ENCODE results near the gene CNKSR3. TPM values are rescaled to one million over a fixed set of nuclear protein-coding genes. Genes with fewer than 3 reads are reported as not detected.

CNKSR3 gene
- total and polyA plus RNA-seq, 3 experiments from 2014 or later, result 0.50 to 0.62 TPM; not detected in 1

DNA sequence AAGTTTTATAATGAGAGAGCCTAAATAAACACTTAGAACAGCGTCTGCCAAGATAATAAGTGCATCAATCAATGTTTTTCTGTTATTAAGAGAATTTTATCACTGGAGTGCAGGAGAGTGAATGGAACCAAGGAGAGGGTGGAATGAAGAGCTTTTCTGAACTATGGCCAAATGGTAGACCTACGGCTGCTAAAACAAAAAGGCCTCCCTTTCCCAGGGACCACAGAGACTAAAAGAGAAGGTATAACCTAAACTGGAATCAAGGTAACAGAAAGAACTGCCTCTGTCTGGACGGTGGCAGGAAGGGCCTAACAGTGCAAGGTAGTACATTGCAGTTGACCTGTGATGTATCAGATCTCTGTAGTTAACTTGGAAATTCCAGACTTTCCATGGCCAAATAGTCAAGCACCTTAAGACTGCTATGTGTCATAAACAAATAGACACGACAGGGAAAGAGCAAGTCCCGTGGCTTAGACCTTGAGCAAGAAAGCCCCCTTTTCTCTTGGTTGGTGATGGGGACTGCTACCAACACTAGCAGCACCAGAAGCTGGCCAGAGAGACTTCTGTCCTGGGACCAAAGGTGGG is 5.5 kb downstream of the CNKSR3 start:
- H3K4me3 ChIP-seq (ENCODE audit: low read length), result no peak overlapping the region
- no peaks in the 10 kb centered on the region for H3K4me1 ChIP-seq (ENCODE audit: insufficient read depth, low read length)
- no peaks in the 10 kb centered on the region for H3K9me3 ChIP-seq (ENCODE audit: low read length)
- ChIA-PET POLR2A (no interaction called here), CTCF (no interaction called here)
- no peaks in the 10 kb centered on the region for H3K36me3 ChIP-seq (ENCODE audit: insufficient read depth, low read length)
- H3K27me3 ChIP-seq (ENCODE audit: insufficient read depth, low read length, poor library complexity, severe bottlenecking), result no peaks in the 10 kb centered on the region
- H3K36me3 Mint-ChIP-seq, result no peaks in the 10 kb centered on the region
- H3K27me3 Mint-ChIP-seq, result peaks cover 23 to 55% of the 10 kb centered on the region in 2 donors
- no peak overlapping the region for H3K4me3 Mint-ChIP-seq
- no peak overlapping the region for H3K27ac Mint-ChIP-seq
- DNase-seq, result no peak
- no peak overlapping the region for H3K27ac ChIP-seq (ENCODE audit: low read depth, low read length)
- peaks cover 0 to 6% (median 0%) of the 10 kb centered on the region in 5 donors for H3K9me3 Mint-ChIP-seq
- peaks cover 6 to 13% (median 8%) of the 10 kb centered on the region in 3 donors for H3K4me1 Mint-ChIP-seq

DNA sequence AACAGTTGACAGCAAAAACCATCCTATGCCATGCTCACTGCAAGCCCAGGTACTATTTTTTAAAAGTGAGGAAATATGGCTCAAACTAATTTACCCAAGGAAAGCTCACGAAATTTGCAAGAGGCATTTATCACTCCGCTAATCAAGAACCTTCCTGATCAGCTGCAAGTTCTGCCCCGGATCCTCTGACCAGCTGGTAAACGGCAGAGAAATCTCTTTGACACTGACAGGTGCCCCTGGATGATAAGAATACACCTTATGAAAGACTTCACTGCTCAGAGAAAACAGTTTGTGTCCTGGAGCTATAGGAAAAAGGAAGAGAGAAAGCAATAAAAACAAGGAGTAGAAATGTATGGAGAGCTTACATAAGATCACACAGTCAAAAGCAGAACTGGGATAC is 6.4 kb downstream of the CNKSR3 start:
- Mint-ChIP-seq H3K27me3 (peaks cover 23 to 52% of the 10 kb centered on the region in 2 donors), H3K9me3 (peaks cover 0 to 6% (median 0%) of the 10 kb centered on the region in 5 donors), H3K36me3 (no peaks in the 10 kb centered on the region), H3K4me1 (peaks cover 4 to 13% (median 6%) of the 10 kb centered on the region in 3 donors), H3K4me3 (no peak overlapping the region), H3K27ac (no peak overlapping the region)
- Histone ChIP-seq H3K27me3 (ENCODE audit: insufficient read depth, low read length, poor library complexity, severe bottlenecking) (no peaks in the 10 kb centered on the region), H3K4me3 (ENCODE audit: low read length) (no peak overlapping the region), H3K36me3 (ENCODE audit: insufficient read depth, low read length) (no peaks in the 10 kb centered on the region), H3K4me1 (ENCODE audit: insufficient read depth, low read length) (no peaks in the 10 kb centered on the region), H3K27ac (ENCODE audit: low read depth, low read length) (no peak overlapping the region), H3K9me3 (ENCODE audit: low read length) (no peaks in the 10 kb centered on the region)
- DNase-seq, result no peak
- POLR2A ChIA-PET, result no interaction called here
- CTCF ChIA-PET, result no interaction called here

DNA sequence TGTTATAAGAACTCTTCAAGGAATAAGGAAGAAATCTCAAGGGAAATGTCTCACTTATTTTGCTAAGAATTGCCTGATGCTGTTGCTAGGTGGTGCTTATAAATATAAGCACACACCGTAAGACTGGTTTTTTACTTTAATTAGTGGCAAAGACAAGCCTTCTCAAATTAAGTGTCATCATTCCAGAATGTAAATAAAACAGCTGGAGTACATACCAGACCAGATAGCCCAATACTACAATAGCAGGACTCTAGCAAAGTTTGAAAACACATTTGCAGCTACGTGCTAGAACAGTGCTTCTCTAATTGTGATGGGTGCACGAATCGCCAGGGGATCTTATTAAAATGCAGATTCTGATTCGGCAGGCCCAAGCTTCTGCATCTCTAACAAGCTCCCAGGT is 6.8 kb downstream of the CNKSR3 start:
- Histone ChIP-seq H3K9me3 (ENCODE audit: low read length) (no peaks in the 10 kb centered on the region), H3K36me3 (ENCODE audit: insufficient read depth, low read length) (no peaks in the 10 kb centered on the region), H3K27me3 (ENCODE audit: insufficient read depth, low read length, poor library complexity, severe bottlenecking) (no peaks in the 10 kb centered on the region), H3K4me3 (ENCODE audit: low read length) (no peak overlapping the region), H3K4me1 (ENCODE audit: insufficient read depth, low read length) (no peaks in the 10 kb centered on the region), H3K27ac (ENCODE audit: low read depth, low read length) (no peak overlapping the region)
- ChIA-PET CTCF (no interaction called here), POLR2A (no interaction called here)
- Mint-ChIP-seq H3K4me1 (peaks cover under 1 to 8% (median 2%) of the 10 kb centered on the region in 3 donors), H3K9me3 (peaks cover 0 to 6% (median 0%) of the 10 kb centered on the region in 5 donors), H3K4me3 (no peak overlapping the region), H3K36me3 (no peaks in the 10 kb centered on the region), H3K27ac (no peak overlapping the region), H3K27me3 (peaks cover 19 to 49% of the 10 kb centered on the region in 2 donors)
- no peak for DNase-seq

DNA sequence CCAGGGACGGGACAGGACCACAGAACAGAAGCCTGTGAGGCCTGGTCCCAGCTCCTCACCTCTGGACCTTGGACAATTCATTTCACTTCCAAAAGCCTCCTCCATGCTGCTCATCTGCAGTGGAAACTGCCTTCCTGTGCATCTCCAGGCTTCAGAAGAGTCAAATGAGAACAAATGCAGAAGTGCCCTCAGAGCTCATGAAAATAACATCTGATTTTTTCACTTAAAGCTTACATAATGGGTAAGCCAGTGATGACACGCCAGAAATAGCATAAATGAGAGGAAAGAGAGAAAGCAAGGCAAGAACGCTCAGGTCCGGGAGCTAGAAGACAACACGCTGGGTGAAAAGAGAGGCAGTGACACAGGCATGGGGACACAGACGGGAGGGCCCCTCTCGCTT is 7.9 kb downstream of the CNKSR3 start:
- no peaks in the 10 kb centered on the region for H3K4me1 ChIP-seq (ENCODE audit: insufficient read depth, low read length)
- no peak for DNase-seq
- H3K27ac Mint-ChIP-seq, result peak overlapping the region in 1 of 8 donors; percentile 2
- H3K36me3 Mint-ChIP-seq, result no peaks in the 10 kb centered on the region
- H3K4me3 ChIP-seq (ENCODE audit: low read length), result no peak overlapping the region
- H3K27ac ChIP-seq (ENCODE audit: low read depth, low read length), result no peak overlapping the region
- H3K27me3 Mint-ChIP-seq, result peaks cover 16 to 43% of the 10 kb centered on the region in 2 donors
- peaks cover 0 to 6% (median 0%) of the 10 kb centered on the region in 5 donors for H3K9me3 Mint-ChIP-seq
- H3K4me1 Mint-ChIP-seq, result peaks cover 0 to 6% (median 2%) of the 10 kb centered on the region in 3 donors
- POLR2A ChIA-PET, result no interaction called here
- H3K9me3 ChIP-seq (ENCODE audit: low read length), result no peaks in the 10 kb centered on the region
- CTCF ChIA-PET, result no interaction called here
- no peaks in the 10 kb centered on the region for H3K36me3 ChIP-seq (ENCODE audit: insufficient read depth, low read length)
- no peaks in the 10 kb centered on the region for H3K27me3 ChIP-seq (ENCODE audit: insufficient read depth, low read length, poor library complexity, severe bottlenecking)
- H3K4me3 Mint-ChIP-seq, result no peak overlapping the region

DNA sequence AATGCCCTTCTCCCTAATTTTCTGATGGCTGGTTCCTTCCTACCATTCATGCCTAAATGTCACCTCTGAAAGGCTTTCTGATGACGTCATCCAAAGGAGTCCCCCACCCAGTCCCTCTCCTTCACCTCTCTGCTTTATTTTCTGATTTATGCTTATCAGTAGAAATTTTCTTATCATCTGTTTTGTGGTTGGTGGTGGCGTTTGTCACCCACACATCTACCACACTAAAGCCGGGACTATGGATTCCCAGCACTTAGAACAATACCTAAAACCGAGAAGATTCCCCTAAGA is 9.0 kb downstream of the CNKSR3 start:
- Histone ChIP-seq H3K36me3 (ENCODE audit: insufficient read depth, low read length) (no peaks in the 10 kb centered on the region), H3K27ac (ENCODE audit: low read depth, low read length) (no peak overlapping the region), H3K4me1 (ENCODE audit: insufficient read depth, low read length) (no peaks in the 10 kb centered on the region), H3K4me3 (ENCODE audit: low read length) (no peak overlapping the region), H3K27me3 (ENCODE audit: insufficient read depth, low read length, poor library complexity, severe bottlenecking) (no peaks in the 10 kb centered on the region), H3K9me3 (ENCODE audit: low read length) (no peaks in the 10 kb centered on the region)
- peaks cover 0 to 6% (median 2%) of the 10 kb centered on the region in 3 donors for H3K4me1 Mint-ChIP-seq
- H3K4me3 Mint-ChIP-seq, result no peak overlapping the region
- no peaks in the 10 kb centered on the region for H3K36me3 Mint-ChIP-seq
- POLR2A ChIA-PET, result no interaction called here
- CTCF ChIA-PET, result no interaction called here
- H3K27ac Mint-ChIP-seq, result no peak overlapping the region
- peaks cover 0 to 6% (median 0%) of the 10 kb centered on the region in 5 donors for H3K9me3 Mint-ChIP-seq
- no peak for DNase-seq
- H3K27me3 Mint-ChIP-seq, result peaks cover 13 to 35% of the 10 kb centered on the region in 2 donors

DNA sequence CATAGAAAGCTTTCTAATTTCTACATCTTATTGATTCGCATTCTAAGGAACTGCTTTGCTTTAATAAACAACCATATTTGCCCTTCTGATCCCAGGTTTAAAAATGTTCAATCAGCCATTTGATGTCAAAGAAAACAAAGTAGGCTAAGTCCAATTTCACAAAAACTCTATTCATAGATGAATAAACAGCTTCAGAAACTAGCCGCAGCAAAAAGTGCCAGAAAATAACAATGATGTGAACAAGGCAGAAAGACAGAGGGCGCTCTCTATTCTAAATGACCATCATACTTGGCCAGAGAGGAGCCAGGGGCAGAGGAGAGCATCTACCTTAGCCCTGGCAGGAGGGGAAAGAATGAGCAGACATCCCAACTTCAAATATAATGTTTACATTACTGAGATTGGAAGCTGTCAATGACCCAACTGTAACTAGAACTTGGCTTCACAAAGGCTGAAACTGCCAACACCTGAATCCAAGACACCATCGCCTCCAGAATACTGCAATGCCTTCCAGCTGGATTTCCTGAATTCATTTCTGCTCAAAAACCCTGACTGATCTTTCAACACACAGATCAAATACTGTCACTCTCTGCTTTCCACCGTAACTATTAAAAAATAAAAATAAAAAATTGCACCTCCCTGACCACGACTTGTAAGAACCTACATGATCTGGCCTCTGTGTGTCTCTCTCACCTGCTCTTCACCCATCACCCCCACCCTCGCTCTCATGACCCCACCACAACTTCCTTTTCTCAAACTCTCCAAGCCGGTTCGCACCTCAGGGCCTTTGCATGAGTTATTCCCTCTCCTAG is 9.5 kb downstream of the CNKSR3 start:
- Histone ChIP-seq H3K27ac (ENCODE audit: low read depth, low read length) (no peak overlapping the region), H3K4me1 (ENCODE audit: insufficient read depth, low read length) (no peaks in the 10 kb centered on the region), H3K4me3 (ENCODE audit: low read length) (no peak overlapping the region), H3K9me3 (ENCODE audit: low read length) (no peaks in the 10 kb centered on the region), H3K36me3 (ENCODE audit: insufficient read depth, low read length) (no peaks in the 10 kb centered on the region), H3K27me3 (ENCODE audit: insufficient read depth, low read length, poor library complexity, severe bottlenecking) (no peaks in the 10 kb centered on the region)
- ChIA-PET CTCF (no interaction called here), POLR2A (no interaction called here)
- DNase-seq, result no peak
- Mint-ChIP-seq H3K4me3 (no peak overlapping the region), H3K9me3 (peaks cover 0 to 6% (median 0%) of the 10 kb centered on the region in 5 donors), H3K4me1 (peaks cover 0 to 6% (median 2%) of the 10 kb centered on the region in 3 donors), H3K27ac (peak overlapping the region in 1 of 8 donors; percentile 72), H3K27me3 (peaks cover 9 to 30% of the 10 kb centered on the region in 2 donors), H3K36me3 (no peaks in the 10 kb centered on the region)

DNA sequence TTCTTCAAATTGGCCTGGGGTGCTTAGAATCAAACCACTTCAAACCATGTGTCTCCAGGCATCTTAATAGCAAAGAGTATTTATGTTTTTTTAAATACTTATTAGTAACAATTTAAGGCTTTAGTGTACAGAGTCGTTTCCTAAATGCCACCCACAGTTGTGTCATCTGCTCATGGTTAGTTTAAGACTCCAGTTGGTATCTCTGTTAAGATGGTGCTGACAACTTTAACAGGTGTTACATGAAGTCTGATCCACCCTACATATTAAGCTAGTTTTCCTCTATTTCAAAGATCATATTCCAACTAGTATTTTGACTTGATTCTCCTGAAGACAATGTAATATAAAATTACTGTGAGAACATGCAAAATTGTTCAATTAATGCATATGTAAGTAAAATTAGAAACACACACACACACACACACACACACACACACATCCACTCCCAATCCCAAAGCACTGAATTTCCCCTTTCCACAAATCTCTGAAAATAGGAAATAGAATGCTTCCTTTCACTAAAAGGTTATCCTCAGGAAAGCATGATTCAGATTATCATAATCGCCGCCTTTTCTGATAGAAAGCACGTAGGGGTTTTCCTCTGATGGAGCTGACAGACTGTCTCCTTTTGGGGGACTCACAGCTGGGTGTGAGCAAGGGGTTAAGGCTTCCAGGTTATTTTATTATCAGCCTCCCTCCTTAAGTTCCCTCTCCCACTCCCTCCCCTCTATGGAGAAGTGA is 10.5 kb downstream of the CNKSR3 start:
- POLR2A ChIA-PET, result no interaction called here
- no peaks in the 10 kb centered on the region for H3K4me1 ChIP-seq (ENCODE audit: insufficient read depth, low read length)
- no peaks in the 10 kb centered on the region for H3K36me3 Mint-ChIP-seq
- peak overlapping the region in 1 of 8 donors; percentile 45 for H3K27ac Mint-ChIP-seq
- peaks cover 8 to 26% of the 10 kb centered on the region in 2 donors for H3K27me3 Mint-ChIP-seq
- no peaks in the 10 kb centered on the region for H3K9me3 ChIP-seq (ENCODE audit: low read length)
- CTCF ChIA-PET, result no interaction called here
- no peak for DNase-seq
- H3K4me1 Mint-ChIP-seq, result peaks cover 0 to 6% (median 2%) of the 10 kb centered on the region in 3 donors
- no peak overlapping the region for H3K4me3 Mint-ChIP-seq
- no peaks in the 10 kb centered on the region for H3K27me3 ChIP-seq (ENCODE audit: insufficient read depth, low read length, poor library complexity, severe bottlenecking)
- H3K4me3 ChIP-seq (ENCODE audit: low read length), result no peak overlapping the region
- H3K27ac ChIP-seq (ENCODE audit: low read depth, low read length), result no peak overlapping the region
- peaks cover 0 to 6% (median 0%) of the 10 kb centered on the region in 5 donors for H3K9me3 Mint-ChIP-seq
- no peaks in the 10 kb centered on the region for H3K36me3 ChIP-seq (ENCODE audit: insufficient read depth, low read length)

DNA sequence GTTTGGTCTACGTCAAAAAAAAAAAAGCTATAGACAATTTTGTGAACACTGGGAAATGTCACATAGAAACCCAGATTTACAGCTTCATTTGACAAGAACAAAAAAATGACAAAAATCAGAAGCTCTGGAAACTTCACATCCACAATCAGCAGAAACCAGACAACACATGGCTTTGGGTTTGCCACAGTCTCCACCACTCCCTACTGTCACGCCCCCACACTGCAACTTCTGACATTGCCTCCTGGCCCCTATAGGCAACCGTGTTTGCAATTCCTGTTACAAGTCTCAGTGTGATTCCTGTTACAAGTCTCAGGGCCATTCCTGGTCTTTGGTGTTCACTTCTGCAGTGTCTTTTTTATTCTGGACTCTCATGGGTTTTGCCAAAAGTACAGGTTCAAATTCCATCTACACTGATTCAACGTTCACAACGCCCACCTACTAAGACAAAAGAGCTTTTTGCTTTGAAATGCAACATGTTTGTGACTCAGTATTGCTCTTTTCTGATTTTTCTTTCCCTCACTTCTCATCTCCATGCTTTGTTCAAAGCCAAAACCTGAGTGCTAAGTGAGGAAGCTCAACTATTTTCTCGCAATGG is 12.0 kb downstream of the CNKSR3 start:
- Histone ChIP-seq H3K4me3 (ENCODE audit: low read length) (no peak overlapping the region), H3K27me3 (ENCODE audit: insufficient read depth, low read length, poor library complexity, severe bottlenecking) (no peaks in the 10 kb centered on the region), H3K36me3 (ENCODE audit: insufficient read depth, low read length) (no peaks in the 10 kb centered on the region), H3K9me3 (ENCODE audit: low read length) (no peaks in the 10 kb centered on the region), H3K27ac (ENCODE audit: low read depth, low read length) (no peak overlapping the region), H3K4me1 (ENCODE audit: insufficient read depth, low read length) (no peaks in the 10 kb centered on the region)
- Mint-ChIP-seq H3K4me3 (no peak overlapping the region), H3K27me3 (peaks cover 8 to 14% of the 10 kb centered on the region in 2 donors), H3K27ac (no peak overlapping the region), H3K4me1 (peaks cover 0 to 6% (median 2%) of the 10 kb centered on the region in 3 donors), H3K9me3 (peaks cover 0 to 6% (median 0%) of the 10 kb centered on the region in 5 donors), H3K36me3 (no peaks in the 10 kb centered on the region)
- no peak for DNase-seq
- POLR2A ChIA-PET, result no interaction called here
- CTCF ChIA-PET, result no interaction called here

Data from CD8-positive, alpha-beta memory T cell (primary cell).